ENCODE measurements around the gene GBX1. TPM values are rescaled to one million over a fixed set of nuclear protein-coding genes. Genes with fewer than 3 reads are reported as not detected.

Gene GBX1
- total RNA-seq, 1 experiment from 2014 or later: not detected

- TF ChIP-seq FOXP1 (CRISPR knock-in tag; IDR thresholded peaks at IDR 0.05; ENCODE audit: borderline replicate concordance) (no peak), USF2 (CRISPR knock-in tag; IDR thresholded peaks at IDR 0.05) (no peak), SMAD4 (CRISPR knock-in tag; IDR thresholded peaks at IDR 0.05) (no peak), E2F4 (CRISPR knock-in tag; IDR thresholded peaks at IDR 0.05; ENCODE audit: borderline replicate concordance, low read depth) (no peak), RORB (CRISPR knock-in tag; IDR thresholded peaks at IDR 0.05) (no peak)
Observed at GRCh38 chr7:151210087-151210854, 42.8 kb upstream of the GBX1 start, which contains the start of gene H2BK1 (continued).

GRCh38 chr7:151209588-151209987, 42.1 kb upstream of the GBX1 start:
- no peak overlapping the region for H3K27ac Mint-ChIP-seq
- H3K4me3 Mint-ChIP-seq: no peak overlapping the region
- DNase-seq (ENCODE audit: low spot score) (no peak), ATAC-seq (no peak)
- ChIA-PET POLR2A (no interaction called here), CTCF (interaction anchor here (1.7 to 3.1 kb wide), 4 partner anchors 17 to 101 kb away, joined by 7 to 24 read pairs (median 20); partner anchors contain the start of gene ABCF2)
- no peaks in the 10 kb centered on the region for H3K9me3 Mint-ChIP-seq
- peaks cover 14% of the 10 kb centered on the region for H3K36me3 Mint-ChIP-seq
- peaks cover 2% of the 10 kb centered on the region for H3K27me3 Mint-ChIP-seq (ENCODE audit: low read depth)
- TF ChIP-seq NR1H2 (CRISPR knock-in tag; IDR thresholded peaks at IDR 0.05) (no peak), HMGA2 (CRISPR knock-in tag; IDR thresholded peaks at IDR 0.05) (no peak), PREB (CRISPR knock-in tag; IDR thresholded peaks at IDR 0.05; ENCODE audit: borderline replicate concordance) (no peak), MAX (CRISPR knock-in tag; IDR thresholded peaks at IDR 0.05) (no peak), SMAD3 (CRISPR knock-in tag; IDR thresholded peaks at IDR 0.05; ENCODE audit: borderline replicate concordance) (no peak), RORB (CRISPR knock-in tag; IDR thresholded peaks at IDR 0.05) (no peak), PRRX2 (CRISPR knock-in tag; IDR thresholded peaks at IDR 0.05) (no peak), IRF1 (CRISPR knock-in tag; IDR thresholded peaks at IDR 0.05) (no peak), RELA (CRISPR knock-in tag; IDR thresholded peaks at IDR 0.05; ENCODE audit: borderline replicate concordance) (no peak), E2F4 (CRISPR knock-in tag; IDR thresholded peaks at IDR 0.05; ENCODE audit: borderline replicate concordance, low read depth) (no peak), NR2C2 (CRISPR knock-in tag; IDR thresholded peaks at IDR 0.05) (no peak), ZNF232 (CRISPR knock-in tag; IDR thresholded peaks at IDR 0.05) (no peak), ZNF423 (CRISPR knock-in tag; IDR thresholded peaks at IDR 0.05) (no peak), MLX (CRISPR knock-in tag; IDR thresholded peaks at IDR 0.05) (no peak), PRDM15 (CRISPR knock-in tag; IDR thresholded peaks at IDR 0.05) (no peak), TEAD4 (CRISPR knock-in tag; IDR thresholded peaks at IDR 0.05) (no peak), CREB1 (CRISPR knock-in tag; IDR thresholded peaks at IDR 0.05) (no peak), SP1 (CRISPR knock-in tag; conservative IDR thresholded peaks at IDR 0.05) (no peak)
- H3K4me1 Mint-ChIP-seq: peaks cover 12% of the 10 kb centered on the region
